CD4-positive, alpha-beta T cell treated with Interleukin-21 for 1 hour (primary cell): ENCODE measurements around the gene RHNO1.
"Not testable (repeated sequence)": the region's sequence is repeated elsewhere in the genome, so short reads cannot be mapped to it uniquely, and the experiment has no call there.

Experiments used
- DNase-seq: peaks from one replicate; pipeline ENCODE4 v3.0.0-alpha.2; 2020

Gene RHNO1

GRCh38 chr12:2858944-2859421 is 18.0 kb upstream of the RHNO1 start:
- DNase-seq: no peak

DNA sequence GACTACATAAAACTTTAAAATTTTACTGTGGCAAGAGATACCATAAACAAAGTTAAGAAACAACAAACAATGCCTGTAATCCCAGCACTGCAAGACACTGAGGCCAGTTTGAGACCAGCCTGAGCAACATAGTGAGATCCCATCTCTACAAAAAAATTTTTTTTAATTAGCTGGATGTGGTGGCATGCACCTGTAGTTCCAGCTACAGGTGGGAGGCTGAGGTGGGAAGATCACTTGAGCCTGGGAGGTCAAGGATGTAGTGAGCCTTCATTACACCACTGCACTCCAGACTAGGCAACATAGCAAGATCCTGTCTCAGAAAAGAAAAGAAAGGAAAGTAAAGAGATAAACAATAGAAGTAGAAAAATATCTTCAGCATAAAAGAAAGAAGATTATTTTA is 16.9 kb upstream of the RHNO1 start:
- DNase-seq: no peak

GRCh38 chr12:2862876-2863275 is 14.1 kb upstream of the RHNO1 start:
- no peak for DNase-seq

DNA sequence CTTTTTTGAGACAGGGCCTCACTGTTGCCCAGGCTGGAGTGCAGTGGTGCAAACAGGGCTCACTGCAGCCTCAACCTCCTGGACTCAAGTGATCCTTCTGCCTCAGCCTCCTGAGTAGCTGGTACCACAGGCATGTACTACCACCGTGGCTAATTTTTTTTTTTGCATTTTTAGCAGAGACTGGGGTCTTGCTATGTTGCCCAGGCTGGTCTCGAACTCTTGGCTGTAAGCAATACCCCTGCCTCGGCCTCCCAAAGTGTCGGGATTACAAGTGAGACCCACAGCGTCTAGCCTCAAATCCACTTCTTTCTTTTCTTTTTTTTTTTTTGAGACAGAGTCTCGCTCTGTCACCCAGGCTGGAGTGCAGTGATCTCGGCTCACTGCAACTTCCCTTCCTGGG is 13.6 kb upstream of the RHNO1 start:
- DNase-seq: not testable (repeated sequence)

- DNase-seq: no peak
These were observed 12.8 kb upstream of the RHNO1 start for GRCh38 chr12:2864198-2864597.

DNA sequence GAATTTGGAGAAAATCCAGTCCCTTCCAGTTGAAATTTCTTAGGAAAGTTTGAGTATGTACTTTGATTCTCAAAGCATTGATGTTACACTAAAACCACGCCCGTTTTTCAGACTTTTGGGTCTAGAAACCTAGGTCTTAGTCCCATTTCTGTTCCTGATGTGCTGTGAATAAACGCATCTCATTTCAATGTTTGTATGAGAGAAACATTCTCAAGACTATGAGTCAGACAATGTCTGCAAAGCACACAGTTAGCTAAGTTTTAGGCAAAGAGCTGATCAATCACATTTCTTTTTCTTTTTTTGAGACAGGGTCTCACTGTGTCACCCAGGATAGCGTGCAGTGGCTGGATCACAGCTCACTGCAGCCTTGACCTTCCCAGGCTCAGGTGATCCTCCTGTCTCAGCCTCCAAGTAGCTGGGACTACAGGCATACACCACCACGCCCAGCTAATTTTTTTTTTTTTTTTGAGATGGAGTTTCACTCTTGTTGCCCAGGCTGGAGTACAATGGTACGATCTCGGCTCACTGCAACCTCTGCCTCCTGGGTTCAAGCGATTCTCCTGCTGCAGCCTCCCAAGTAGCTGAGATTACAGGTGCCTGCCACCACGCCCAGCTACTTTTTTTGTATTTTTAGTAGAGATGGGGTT is 7.9 kb upstream of the RHNO1 start:
- DNase-seq: not testable (repeated sequence)

GRCh38 chr12:2876431-2877046 is 484 bp upstream of the RHNO1 start:
- peak; percentile 13 for DNase-seq

- no peak for DNase-seq
These were observed 1.1 kb downstream of the RHNO1 start for GRCh38 chr12:2877953-2878732.

GRCh38 chr12:2879853-2880252 is 2.8 kb downstream of the RHNO1 start:
- DNase-seq: no peak

GRCh38 chr12:2884810-2885209 is 7.8 kb downstream of the RHNO1 start:
- no peak for DNase-seq

DNA sequence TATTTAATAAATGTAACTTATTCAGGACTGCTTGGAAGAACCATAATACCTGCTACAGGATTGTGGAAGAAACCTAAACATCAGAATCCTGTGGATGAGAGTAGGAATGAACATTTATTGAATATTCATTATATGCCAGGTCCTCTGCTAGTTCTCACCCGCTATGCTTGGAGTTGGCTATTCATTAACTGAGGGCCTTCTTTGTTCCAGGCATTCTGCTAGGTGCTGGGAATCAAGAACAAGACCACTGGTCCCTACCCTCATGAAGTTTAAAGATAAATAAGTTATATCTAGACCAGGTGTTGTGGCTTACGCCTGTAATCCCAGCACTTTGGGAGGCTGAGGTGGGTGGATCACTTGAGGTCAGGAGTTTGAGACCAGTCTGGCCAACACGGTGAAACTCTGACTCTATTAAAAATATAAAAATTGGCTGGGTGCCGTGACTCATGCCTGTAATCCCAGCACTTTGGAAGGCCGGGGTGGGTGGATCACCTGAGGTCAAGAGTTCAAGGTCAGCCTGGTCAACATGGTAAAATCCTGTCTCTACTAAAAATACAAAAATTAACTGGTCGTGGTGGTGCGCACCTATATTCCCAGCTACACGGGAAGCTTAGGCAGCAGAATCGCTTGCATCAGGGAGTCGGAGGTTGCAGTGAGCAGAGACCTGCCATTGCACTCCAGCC is 9.9 kb downstream of the RHNO1 start:
- DNase-seq: no peak

GRCh38 chr12:2890001-2890387 is 13.0 kb downstream of the RHNO1 start:
- no peak for DNase-seq

- peak; percentile 99 for DNase-seq
These were observed 13.6 kb downstream of the RHNO1 start, which contains the start of gene TULP3 for GRCh38 chr12:2890388-2891239. Gene TULP3, plus strand, starts transcription at chr12:2890891. Its CDS starts 57 bp downstream, at chr12:2890948.

DNA sequence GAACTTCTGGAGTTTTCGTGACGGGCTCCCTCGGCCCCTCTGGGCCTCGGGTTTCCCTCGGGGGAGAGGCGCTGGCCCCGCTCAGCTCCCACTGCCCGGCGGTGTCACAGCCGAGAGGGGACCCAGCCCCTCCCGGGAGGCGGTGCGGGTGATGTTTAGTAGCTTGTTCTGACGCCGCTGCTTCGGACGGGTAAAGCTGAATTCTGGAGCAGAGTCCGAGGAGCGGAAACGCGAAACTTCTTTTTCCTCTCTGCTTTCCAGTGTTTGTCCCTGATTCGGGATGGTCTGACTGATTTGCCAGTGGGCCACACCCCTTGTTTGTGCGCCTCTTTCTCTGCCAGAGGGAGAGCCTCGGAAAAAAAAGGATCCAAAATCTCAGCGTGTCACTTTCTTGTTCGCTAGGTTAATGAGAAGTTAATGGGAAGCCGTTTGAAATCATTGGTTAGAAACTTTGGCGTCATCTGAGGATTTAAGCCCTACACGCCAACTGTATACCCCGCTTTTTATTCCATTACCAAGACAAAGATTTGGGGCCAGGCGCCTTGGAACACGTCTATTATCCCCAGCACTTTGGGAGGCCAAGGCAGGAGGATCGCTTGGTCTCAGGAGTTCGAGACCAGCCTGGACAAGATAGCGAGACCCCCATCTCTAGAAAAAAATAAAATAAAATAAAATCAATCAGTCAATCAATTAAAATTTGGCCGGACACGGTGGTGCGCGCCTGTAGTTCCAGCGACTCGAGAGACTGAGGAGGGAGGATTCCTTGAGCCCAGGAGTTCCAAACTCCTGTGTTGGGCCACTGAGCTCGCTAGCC is 14.4 kb downstream of the RHNO1 start:
- no peak for DNase-seq

DNA sequence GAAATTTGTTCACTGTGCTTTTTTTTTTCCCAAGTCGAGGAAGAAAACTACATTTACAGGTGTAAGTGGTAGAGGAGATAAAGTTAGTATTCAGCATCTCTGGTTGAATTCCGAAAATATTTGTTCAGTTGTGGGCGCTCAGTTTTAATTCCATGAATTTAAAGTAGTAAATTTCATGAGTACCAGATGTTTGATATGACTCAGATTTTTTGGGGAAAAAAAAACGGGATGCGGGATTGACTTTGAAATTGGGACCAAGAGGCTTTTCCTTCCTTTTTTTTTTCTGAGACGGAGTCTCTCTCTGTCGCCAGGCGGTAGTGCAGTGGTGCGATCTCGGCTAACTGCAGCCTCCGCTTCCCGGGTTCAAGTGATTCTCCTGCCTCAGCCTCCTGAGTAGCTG is 15.2 kb downstream of the RHNO1 start:
- DNase-seq: no peak

- no peak for DNase-seq
These were observed 16.0 kb downstream of the RHNO1 start for GRCh38 chr12:2893007-2893406.

DNA sequence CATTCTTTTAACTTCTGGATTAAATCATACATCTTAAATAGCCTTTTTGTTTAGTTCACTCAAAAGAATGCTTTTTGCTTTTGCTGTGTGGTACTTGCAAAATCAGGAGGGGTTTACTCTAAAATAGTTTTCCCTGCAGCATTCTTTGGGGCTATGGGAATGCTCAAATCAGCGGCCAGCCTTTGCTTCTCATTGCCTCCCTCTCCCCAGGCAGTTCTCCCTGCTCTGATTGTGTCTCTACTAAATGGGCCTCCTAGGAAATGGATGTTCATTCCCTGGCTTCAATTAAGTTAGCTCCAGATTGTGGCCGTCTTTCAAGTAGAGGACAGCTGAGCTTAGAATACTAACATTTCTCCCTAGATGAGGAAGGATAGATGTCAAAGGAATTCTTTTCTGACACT is 18.0 kb downstream of the RHNO1 start:
- no peak for DNase-seq

GRCh38 chr12:2895511-2895910 is 18.5 kb downstream of the RHNO1 start:
- no peak for DNase-seq

- DNase-seq: no peak
These were observed 20.4 kb downstream of the RHNO1 start for GRCh38 chr12:2897418-2897817.

DNA sequence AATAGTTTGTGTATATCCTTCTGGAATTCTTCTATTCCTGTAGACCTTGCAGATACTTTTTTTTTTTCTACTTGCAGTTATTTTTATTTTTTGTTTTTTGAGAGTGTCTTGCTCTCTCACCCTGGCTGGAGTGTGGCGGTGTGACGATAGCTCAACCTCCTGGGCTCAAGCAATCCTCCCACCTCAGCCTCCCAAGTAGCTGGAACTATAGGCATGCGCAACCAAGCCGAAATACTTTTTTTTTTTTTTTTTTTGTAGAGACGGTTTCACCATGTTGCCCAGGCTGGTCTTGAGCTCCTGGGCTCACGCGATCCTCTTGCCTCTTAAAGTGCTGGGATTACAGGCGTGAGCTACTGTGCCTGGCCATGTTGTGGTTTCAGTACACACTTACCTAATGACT is 23.6 kb downstream of the RHNO1 start:
- no peak for DNase-seq

GRCh38 chr12:2902272-2902880 is 25.4 kb downstream of the RHNO1 start:
- no peak for DNase-seq
